SK-N-SH (cell line): ENCODE data around the gene SCRN1. TPM values are rescaled to one million over a fixed set of nuclear protein-coding genes. Genes with fewer than 3 reads are reported as not detected.

Experiments used
- CTCF ChIA-PET: fragments of 300-600, 350-600 bp; formaldehyde crosslinking; extraction: SDS; loops from one replicate; lab custom pipeline; 2021; lab: Yijun Ruan, JAX
- POLR2A ChIA-PET: fragments of 350-600 bp; sonication (Branson Sonifier 250); formaldehyde crosslinking; extraction: SDS; loops from one replicate; lab custom pipeline; 2020; ENCODE audit warnings: antibody characterized with exemption, inconsistent platforms; lab: Yijun Ruan, JAX
- DNase-seq: peaks from one replicate; pipeline ENCODE4 v3.0.0; 2012
- H2AFZ ChIP-seq: fragments of 200-600 bp; sonication (generic); 2 replicates; pipeline ENCODE4 v1.8.1; 2016; ENCODE audit warnings: antibody characterized with exemption, mild to moderate bottlenecking, low read depth
- H3F3A ChIP-seq: fragments of 200-600 bp; sonication (generic); replicated peaks from 2 replicates; pipeline ENCODE3; 2016; ENCODE audit warnings: antibody characterized with exemption, mild to moderate bottlenecking; ENCODE audit not compliant: insufficient read depth
- H3K27ac ChIP-seq, 2 experiments: fragments of 200-500 bp in 1 of 2; fragments of 200-600 bp in 1 of 2; sonication (Bioruptor generic) in 1 of 2; sonication (generic), shearing (Covaris generic) in 1 of 2; 2 replicates each; pipeline versions ENCODE4 v1.5.1 to v1.6.1; 2014 to 2016; ENCODE audit warnings: low read depth in 2 of 2, inconsistent platforms in 1 of 2, low read length in 1 of 2, mild to moderate bottlenecking in 1 of 2, mixed read lengths in 1 of 2
- H3K27me3 ChIP-seq: fragments of 200-600 bp; sonication (generic), shearing (Covaris generic); 2 replicates; pipeline ENCODE4 v1.6.1; 2016; ENCODE audit warnings: mixed run types; ENCODE audit not compliant: insufficient read depth
- H3K36me3 ChIP-seq, 2 experiments: fragments of 200-500 bp in 1 of 2; fragments of 200-600 bp in 1 of 2; sonication (Bioruptor generic) in 1 of 2; sonication (generic) in 1 of 2; replicated peaks in 1 of 2; 2 replicates each; pipeline versions ENCODE3 to v1.5.1; 2014 to 2016; ENCODE audit warnings: low read length in 1 of 2, mild to moderate bottlenecking in 1 of 2; ENCODE audit not compliant: insufficient read depth in 2 of 2, control insufficient read depth in 1 of 2
- H3K4me1 ChIP-seq, 2 experiments: fragments of 200-500 bp in 1 of 2; fragments of 200-600 bp in 1 of 2; sonication (Bioruptor generic) in 1 of 2; sonication (generic), shearing (Covaris generic) in 1 of 2; 2 replicates each; pipeline versions ENCODE4 v1.5.1 to v1.6.1; 2014 to 2016; ENCODE audit warnings: low read depth in 1 of 2, low read length in 1 of 2, mixed run types in 1 of 2; ENCODE audit not compliant: insufficient read depth in 2 of 2, control insufficient read depth in 1 of 2
- H3K4me2 ChIP-seq: fragments of 200-600 bp; sonication (generic), shearing (Covaris generic); 2 replicates; pipeline ENCODE4 v1.6.1; 2017; ENCODE audit warnings: mixed run types
- H3K4me3 ChIP-seq, 2 experiments: fragments of 200-500 bp in 1 of 2; fragments of 200-600 bp in 1 of 2; sonication (Bioruptor generic) in 1 of 2; sonication (generic), shearing (Covaris generic) in 1 of 2; 2 replicates each; pipeline versions ENCODE4 v1.5.1 to v1.8.1; 2014 to 2016; ENCODE audit warnings: low read depth in 2 of 2, inconsistent platforms in 1 of 2, low read length in 1 of 2, mild to moderate bottlenecking in 1 of 2, mixed read lengths in 1 of 2, moderate library complexity in 1 of 2
- H3K79me2 ChIP-seq: fragments of 200-600 bp; sonication (generic); 2 replicates; pipeline ENCODE4 v1.8.1; 2017; ENCODE audit warnings: mild to moderate bottlenecking; ENCODE audit not compliant: insufficient read depth
- H3K9ac ChIP-seq: fragments of 200-600 bp; sonication (generic); 2 replicates; pipeline ENCODE4 v1.6.1; 2017; ENCODE audit warnings: mixed run types
- H3K9me2 ChIP-seq: fragments of 200-600 bp; sonication (generic); 2 replicates; pipeline ENCODE4 v1.6.1; 2017; ENCODE audit warnings: mixed run types
- H3K9me3 ChIP-seq: fragments of 200-600 bp; sonication (generic); 2 replicates; pipeline ENCODE4 v1.6.1; 2017; ENCODE audit warnings: mixed run types, mild to moderate bottlenecking, moderate library complexity
- H4K20me1 ChIP-seq: fragments of 200-600 bp; sonication (generic); 2 replicates; pipeline ENCODE4 v1.6.1; 2017; ENCODE audit warnings: mild to moderate bottlenecking, mixed run types; ENCODE audit not compliant: insufficient read depth
- EP300 ChIP-seq, 2 experiments: IDR thresholded peaks; 2 replicates each; pipeline versions ENCODE4 v1.4.0 to v1.6.1; 2012; ENCODE audit warnings: borderline replicate concordance in 1 of 2, low read depth in 1 of 2, low read length in 1 of 2
- FOSL2 ChIP-seq: IDR thresholded peaks from 2 replicates; pipeline ENCODE4 v1.4.0; 2012; ENCODE audit warnings: low read depth, mild to moderate bottlenecking, moderate library complexity, borderline replicate concordance
- FOXJ3 ChIP-seq: sonication (generic); formaldehyde crosslinking; IDR thresholded peaks from 2 replicates; pipeline ENCODE4 v1.5.1; 2020; ENCODE audit warnings: mild to moderate bottlenecking, missing genetic modification reagents
- JUND ChIP-seq: IDR thresholded peaks from 2 replicates; pipeline ENCODE4 v1.4.0; 2012
- MXI1 ChIP-seq: IDR thresholded peaks from 2 replicates; pipeline ENCODE4 v1.6.1; 2012; ENCODE audit warnings: mild to moderate bottlenecking, low read depth, low read length, improper control_type of control experiment
- NFIC ChIP-seq: IDR thresholded peaks from 2 replicates; pipeline ENCODE4 v1.4.0; 2012; ENCODE audit warnings: borderline replicate concordance
- NRF1 ChIP-seq: IDR thresholded peaks from 2 replicates; pipeline ENCODE4 v1.6.1; 2012; ENCODE audit warnings: low read depth, mild to moderate bottlenecking, low read length
- POLR2AphosphoS5 ChIP-seq: IDR thresholded peaks from 2 replicates; pipeline ENCODE4 v1.6.1; 2012; ENCODE audit warnings: low read depth, low read length
- RCOR1 ChIP-seq: fragments of 150-350 bp; IDR thresholded peaks from 2 replicates; pipeline ENCODE4 v1.6.1; 2017; ENCODE audit warnings: antibody characterized with exemption, low read length
- RFX5 ChIP-seq: IDR thresholded peaks from 2 replicates; pipeline ENCODE4 v1.6.1; 2012; ENCODE audit warnings: mild to moderate bottlenecking, improper control_type of control experiment, low read length
- TAF1 ChIP-seq: IDR thresholded peaks from 2 replicates; pipeline ENCODE4 v1.6.1; 2012; ENCODE audit warnings: low read depth, mild to moderate bottlenecking, low read length, moderate library complexity, borderline replicate concordance
- TCF12 ChIP-seq: IDR thresholded peaks from 2 replicates; pipeline ENCODE4 v1.4.0; 2012
- WGBS: methylation state at CpG from one replicate; pipeline ENCODE4 v1.1.6; 2017; ENCODE audit warnings: low lambda C conversion rate; 5-methylcytosine and 5-hydroxymethylcytosine counted together
- polyA plus RNA-seq, 3 experiments: library from polyadenylated mRNA; depleted of rRNA; stranded (reverse); fragments of >200 nt; gene quantifications; 2 replicates each; pipeline ENCODE4 v1.2.3, GENCODE V29; 2012
- TF ChIP-seq, protein P1 (sequence below): fragments of 200-600 bp; sonication (generic); IDR thresholded peaks from 2 replicates; pipeline ENCODE4 v1.6.1; 2017; ENCODE audit warnings: antibody characterized with exemption, mild to moderate bottlenecking, moderate library complexity
- TF ChIP-seq, protein P2 (sequence below): IDR thresholded peaks from 2 replicates; pipeline ENCODE4 v1.4.0; 2012; ENCODE audit warnings: low read depth
- TF ChIP-seq, protein P3 (sequence below): fragments of 150-350 bp; IDR thresholded peaks from 2 replicates; pipeline ENCODE4 v1.6.1; 2017; ENCODE audit warnings: antibody characterized with exemption, low read length, low read depth, borderline replicate concordance

SCRN1 gene
- polyA plus RNA-seq, 1 of the 3 experiments (the other 2 are of a cell fraction), result 64.3 TPM

DNA sequence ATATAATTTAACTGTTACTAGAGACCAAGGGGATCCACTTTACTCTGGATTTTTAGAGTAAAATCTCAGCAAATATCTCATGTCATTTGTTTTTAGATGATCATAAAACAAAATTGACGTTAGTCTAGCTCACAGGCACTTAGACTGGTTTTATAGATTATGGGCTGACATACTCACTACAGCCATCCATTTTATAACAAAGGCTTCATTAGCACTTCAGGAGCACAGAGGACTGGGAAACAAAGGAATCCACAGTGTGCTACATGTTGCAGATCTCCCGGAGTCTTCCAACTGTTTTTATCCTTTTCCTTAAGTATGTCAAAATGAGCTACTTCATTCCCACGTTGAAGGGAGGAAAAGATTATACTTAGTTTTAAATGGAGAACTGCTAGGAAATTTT is 15.9 kb upstream of the SCRN1 start:
- Histone ChIP-seq H3F3A (no peaks in the 10 kb centered on the region), H3K27ac (no peak overlapping the region), H2AFZ (no peak overlapping the region), H3K36me3 (no peaks in the 10 kb centered on the region), H3K9me2 (no peaks in the 10 kb centered on the region), H3K9me3 (no peaks in the 10 kb centered on the region), H3K4me1 (no peaks in the 10 kb centered on the region; a peak in 1 of 4 replicates), H3K27me3 (no peaks in the 10 kb centered on the region), H3K79me2 (no peaks in the 10 kb centered on the region), H4K20me1 (no peaks in the 10 kb centered on the region), H3K9ac (no peak overlapping the region), H3K4me2 (no peak overlapping the region), H3K4me3 (no peak overlapping the region)
- ChIA-PET POLR2A (interaction anchor here (0.6 kb wide), 2 partner anchors 24 to 575 kb away, joined by 3 to 4 read pairs; no protein-coding TSS in a partner anchor), CTCF (interaction anchor here (0.6 to 1.2 kb wide), 3 partner anchors 12 to 589 kb away, joined by 3 read pairs; no protein-coding TSS in a partner anchor)
- DNase-seq, result no peak
- WGBS, result 84% methylated on average over 3 of the region's 3 CpGs
- TF ChIP-seq, protein P1, sequence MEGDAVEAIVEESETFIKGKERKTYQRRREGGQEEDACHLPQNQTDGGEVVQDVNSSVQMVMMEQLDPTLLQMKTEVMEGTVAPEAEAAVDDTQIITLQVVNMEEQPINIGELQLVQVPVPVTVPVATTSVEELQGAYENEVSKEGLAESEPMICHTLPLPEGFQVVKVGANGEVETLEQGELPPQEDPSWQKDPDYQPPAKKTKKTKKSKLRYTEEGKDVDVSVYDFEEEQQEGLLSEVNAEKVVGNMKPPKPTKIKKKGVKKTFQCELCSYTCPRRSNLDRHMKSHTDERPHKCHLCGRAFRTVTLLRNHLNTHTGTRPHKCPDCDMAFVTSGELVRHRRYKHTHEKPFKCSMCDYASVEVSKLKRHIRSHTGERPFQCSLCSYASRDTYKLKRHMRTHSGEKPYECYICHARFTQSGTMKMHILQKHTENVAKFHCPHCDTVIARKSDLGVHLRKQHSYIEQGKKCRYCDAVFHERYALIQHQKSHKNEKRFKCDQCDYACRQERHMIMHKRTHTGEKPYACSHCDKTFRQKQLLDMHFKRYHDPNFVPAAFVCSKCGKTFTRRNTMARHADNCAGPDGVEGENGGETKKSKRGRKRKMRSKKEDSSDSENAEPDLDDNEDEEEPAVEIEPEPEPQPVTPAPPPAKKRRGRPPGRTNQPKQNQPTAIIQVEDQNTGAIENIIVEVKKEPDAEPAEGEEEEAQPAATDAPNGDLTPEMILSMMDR, result no peak

- no peaks in the 10 kb centered on the region for H3K27me3 ChIP-seq
- ChIA-PET POLR2A (no interaction called here), CTCF (interaction anchor here (0.9 to 1.8 kb wide), 3 partner anchors 7 to 59 kb away, joined by 3 to 10 read pairs (median 4); no protein-coding TSS in a partner anchor)
- peaks cover 0 to 4% of the 10 kb centered on the region in 2 experiments for H3K36me3 ChIP-seq
- no peaks in the 10 kb centered on the region; a peak in 1 of 4 replicates for H3K4me1 ChIP-seq
- H3K9me3 ChIP-seq, result no peaks in the 10 kb centered on the region
- no peak overlapping the region for H3K4me2 ChIP-seq
- H3K27ac ChIP-seq, result no peak overlapping the region
- no peak for DNase-seq
- H3K9ac ChIP-seq, result no peak overlapping the region
- TF ChIP-seq RCOR1, result no peak
- no peak for TF ChIP-seq FOSL2
- TF ChIP-seq TCF12, result no peak
- TF ChIP-seq NRF1, result no peak
- TF ChIP-seq MXI1, result no peak
- TF ChIP-seq TAF1, result no peak
- TF ChIP-seq, protein P2, sequence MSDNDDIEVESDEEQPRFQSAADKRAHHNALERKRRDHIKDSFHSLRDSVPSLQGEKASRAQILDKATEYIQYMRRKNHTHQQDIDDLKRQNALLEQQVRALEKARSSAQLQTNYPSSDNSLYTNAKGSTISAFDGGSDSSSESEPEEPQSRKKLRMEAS, result no peak
- no peak for TF ChIP-seq POLR2AphosphoS5
- TF ChIP-seq, protein P3, sequence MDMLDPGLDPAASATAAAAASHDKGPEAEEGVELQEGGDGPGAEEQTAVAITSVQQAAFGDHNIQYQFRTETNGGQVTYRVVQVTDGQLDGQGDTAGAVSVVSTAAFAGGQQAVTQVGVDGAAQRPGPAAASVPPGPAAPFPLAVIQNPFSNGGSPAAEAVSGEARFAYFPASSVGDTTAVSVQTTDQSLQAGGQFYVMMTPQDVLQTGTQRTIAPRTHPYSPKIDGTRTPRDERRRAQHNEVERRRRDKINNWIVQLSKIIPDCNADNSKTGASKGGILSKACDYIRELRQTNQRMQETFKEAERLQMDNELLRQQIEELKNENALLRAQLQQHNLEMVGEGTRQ, result no peak
- no peak for TF ChIP-seq JUND
- no peak for TF ChIP-seq NFIC
- no peak for TF ChIP-seq EP300 (IDR thresholded peaks at IDR 0.05; ENCODE audit: borderline replicate concordance in 1 of 2, low read depth in 1 of 2, low read length in 1 of 2)
- TF ChIP-seq RFX5, result no peak
- TF ChIP-seq FOXJ3 (CRISPR knock-in tag), result no peak
- H3K79me2 ChIP-seq, result no peaks in the 10 kb centered on the region
- 94% methylated on average over 6 of the region's 6 CpGs for WGBS
- no peak overlapping the region for H2AFZ ChIP-seq
- no peaks in the 10 kb centered on the region for H3K9me2 ChIP-seq
- H3K4me3 ChIP-seq, result no peak overlapping the region
- no peaks in the 10 kb centered on the region for H3F3A ChIP-seq
- no peaks in the 10 kb centered on the region for H4K20me1 ChIP-seq
These were observed 13.5 kb upstream of the SCRN1 start for GRCh38 chr7:30003098-30003497.
